AG09309 (cell line): ENCODE data around the gene CDKAL1.

ENCODE experiments used
- DNase-seq: peaks from one replicate; pipeline ENCODE4 v3.0.0-alpha.2; 2010; ENCODE audit warnings: low read depth
- H3K4me3 ChIP-seq: 2 replicates; pipeline ENCODE4 v1.5.1; 2011; ENCODE audit warnings: mild to moderate bottlenecking, low read depth, low read length, moderate library complexity; ENCODE audit not compliant: control insufficient read depth
- CTCF ChIP-seq: IDR thresholded peaks from 2 replicates; pipeline ENCODE4 v1.5.1; 2011; ENCODE audit warnings: mild to moderate bottlenecking, low read depth, low read length, inconsistent platforms; ENCODE audit not compliant: insufficient read depth, control insufficient read depth; ENCODE audit errors: missing control alignments

Gene CDKAL1

GRCh38 chr6:21222656-21223055 is 688.4 kb downstream of the CDKAL1 start:
- no peak for DNase-seq
- no peak overlapping the region for H3K4me3 ChIP-seq
- no peak for TF ChIP-seq CTCF

GRCh38 chr6:21225912-21226311 is 691.7 kb downstream of the CDKAL1 start:
- H3K4me3 ChIP-seq: no peak overlapping the region
- no peak for DNase-seq
- TF ChIP-seq CTCF: no peak

GRCh38 chr6:21227486-21227885 is 693.2 kb downstream of the CDKAL1 start:
- no peak overlapping the region for H3K4me3 ChIP-seq
- TF ChIP-seq CTCF: peak; percentile 22
- no peak for DNase-seq

- DNase-seq: no peak
- no peak for TF ChIP-seq CTCF
Measured at GRCh38 chr6:21228411-21228810, 694.2 kb downstream of the CDKAL1 start.

GRCh38 chr6:21228876-21229460 is 694.7 kb downstream of the CDKAL1 start:
- no peak overlapping the region for H3K4me3 ChIP-seq
- TF ChIP-seq CTCF: no peak
- no peak for DNase-seq

More at GRCh38 chr6:21228411-21228810, 694.2 kb downstream of the CDKAL1 start:
- H3K4me3 ChIP-seq: no peak overlapping the region

GRCh38 chr6:21230536-21230935 is 696.3 kb downstream of the CDKAL1 start:
- DNase-seq: no peak
- no peak overlapping the region for H3K4me3 ChIP-seq
- no peak for TF ChIP-seq CTCF

- DNase-seq: no peak
- TF ChIP-seq CTCF: no peak
Measured at GRCh38 chr6:21235162-21235561, 700.9 kb downstream of the CDKAL1 start.

More at GRCh38 chr6:21235162-21235561, 700.9 kb downstream of the CDKAL1 start:
- H3K4me3 ChIP-seq: no peak overlapping the region
